Measurements from ENCODE around the gene TUBB2B. TPM values are rescaled to one million over a fixed set of nuclear protein-coding genes. Genes with fewer than 3 reads are reported as not detected.

TUBB2B gene
- total and polyA plus RNA-seq, 2 donors (not counting 3 experiments of a cell fraction or from before 2014, with no cell fraction given), result 5.1 to 8.3 TPM

DNA sequence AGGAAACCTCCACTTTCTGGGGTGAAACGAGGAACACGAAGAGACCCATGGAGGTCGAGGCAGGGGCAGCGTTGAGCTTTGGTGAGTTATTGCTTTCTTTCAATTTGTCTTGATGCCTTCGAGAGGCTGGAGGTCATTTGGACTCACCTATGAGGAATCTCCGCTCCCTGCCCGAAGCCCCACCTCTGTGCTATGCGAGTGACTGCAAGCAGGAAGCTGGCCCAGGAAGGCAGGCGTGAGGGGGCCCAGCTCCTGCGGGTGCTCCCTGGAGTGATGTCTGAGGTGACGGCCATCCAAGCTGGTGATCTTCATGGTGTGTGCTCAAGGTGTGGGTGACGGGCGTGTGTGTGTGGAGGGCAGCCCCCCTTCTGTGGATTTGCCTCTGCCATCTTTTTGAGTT lies 44.3 kb upstream of the TUBB2B start:
- H2AFZ ChIP-seq (ENCODE audit: low read depth, low read length), result no peak overlapping the region
- no peak overlapping the region for H3K9ac ChIP-seq (replicated peaks; ENCODE audit: extremely low read depth, insufficient read depth, low read length)
- FAIRE-seq (no peak), DNase-seq (ENCODE audit: low read depth, low spot score) (no peak)
- no peaks in the 10 kb centered on the region for H3K9me3 ChIP-seq (replicated peaks; ENCODE audit: control insufficient read depth, insufficient read depth, low read length)
- H4K20me1 ChIP-seq (replicated peaks; ENCODE audit: control insufficient read depth, extremely low read depth, insufficient read depth, low read length), result no peaks in the 10 kb centered on the region
- dilution Hi-C loops (cut with MboI; ENCODE audit: extremely low pct_ligation_motif_present, low sequenced_read_pairs), result no loop called here
- intact Hi-C loops (cut with micrococcal nuclease), result no loop called here
- no peaks in the 10 kb centered on the region for H3K27me3 ChIP-seq (ENCODE audit: control insufficient read depth in 2 of 2, insufficient read depth in 2 of 2, low read length in 2 of 2)
- TF ChIP-seq GATA2 (IDR thresholded peaks at IDR 0.05; ENCODE audit: insufficient read depth, insufficient read length, low read depth, low read length), result no peak
- no peak for TF ChIP-seq JUN (IDR thresholded peaks at IDR 0.05; ENCODE audit: borderline replicate concordance, insufficient read depth, insufficient read length, low read depth)
- TF ChIP-seq EZH2 (IDR thresholded peaks at IDR 0.05; ENCODE audit: borderline replicate concordance, low read depth, low read length, severe bottlenecking), result no peak
- TF ChIP-seq, protein P1, sequence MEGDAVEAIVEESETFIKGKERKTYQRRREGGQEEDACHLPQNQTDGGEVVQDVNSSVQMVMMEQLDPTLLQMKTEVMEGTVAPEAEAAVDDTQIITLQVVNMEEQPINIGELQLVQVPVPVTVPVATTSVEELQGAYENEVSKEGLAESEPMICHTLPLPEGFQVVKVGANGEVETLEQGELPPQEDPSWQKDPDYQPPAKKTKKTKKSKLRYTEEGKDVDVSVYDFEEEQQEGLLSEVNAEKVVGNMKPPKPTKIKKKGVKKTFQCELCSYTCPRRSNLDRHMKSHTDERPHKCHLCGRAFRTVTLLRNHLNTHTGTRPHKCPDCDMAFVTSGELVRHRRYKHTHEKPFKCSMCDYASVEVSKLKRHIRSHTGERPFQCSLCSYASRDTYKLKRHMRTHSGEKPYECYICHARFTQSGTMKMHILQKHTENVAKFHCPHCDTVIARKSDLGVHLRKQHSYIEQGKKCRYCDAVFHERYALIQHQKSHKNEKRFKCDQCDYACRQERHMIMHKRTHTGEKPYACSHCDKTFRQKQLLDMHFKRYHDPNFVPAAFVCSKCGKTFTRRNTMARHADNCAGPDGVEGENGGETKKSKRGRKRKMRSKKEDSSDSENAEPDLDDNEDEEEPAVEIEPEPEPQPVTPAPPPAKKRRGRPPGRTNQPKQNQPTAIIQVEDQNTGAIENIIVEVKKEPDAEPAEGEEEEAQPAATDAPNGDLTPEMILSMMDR (IDR thresholded peaks at IDR 0.05; ENCODE audit: extremely low read depth in 1 of 2, insufficient read depth in 1 of 2, low read depth in 1 of 2, low read length in 2 of 2), result no peak
- TF ChIP-seq MYC (IDR thresholded peaks at IDR 0.05; ENCODE audit: low read depth, low read length), result no peak
- no peak for TF ChIP-seq POLR2AphosphoS5 (IDR thresholded peaks at IDR 0.05; ENCODE audit: insufficient read depth, low read depth, low read length)
- no peak for TF ChIP-seq FOS (IDR thresholded peaks at IDR 0.05; ENCODE audit: borderline replicate concordance, insufficient read depth, low read length)
- TF ChIP-seq POLR2A (IDR thresholded peaks at IDR 0.05; ENCODE audit: low read depth, low read length), result no peak
- POLR2A ChIA-PET, result no interaction called here
- H3K36me3 ChIP-seq (ENCODE audit: control insufficient read depth in 2 of 2, extremely low read depth in 1 of 2, insufficient read depth in 2 of 2, low read length in 2 of 2), result peaks cover 3 to 25% of the 10 kb centered on the region in 2 experiments
- BruUV-seq (replicated peaks), result no TSS peak
- H3K4me1 ChIP-seq (ENCODE audit: control insufficient read depth, extremely low read depth, insufficient read depth, low read length), result no peaks in the 10 kb centered on the region
- no peak overlapping the region for H3K4me2 ChIP-seq (ENCODE audit: insufficient read depth, low read length)
- H3K27ac ChIP-seq (ENCODE audit: insufficient read depth, low read depth, low read length), result no peak overlapping the region
- H3K9me1 ChIP-seq (replicated peaks; ENCODE audit: control insufficient read depth, extremely low read depth, insufficient read depth, low read length), result no peaks in the 10 kb centered on the region
- peaks cover 7% of the 10 kb centered on the region for H3K79me2 ChIP-seq (ENCODE audit: control insufficient read depth, insufficient read depth, low read length)
- CTCF ChIA-PET, result interaction anchor here (0.9 to 2.0 kb wide), 4 partner anchors 10 to 461 kb away, joined by 3 to 5 read pairs (median 4); no protein-coding TSS in a partner anchor
- H3K4me3 ChIP-seq (replicated peaks in 1 of 3; ENCODE audit: insufficient read depth in 1 of 3, low read depth in 1 of 3, low read length in 3 of 3), result no peak overlapping the region
